HG03354 (cell line): ENCODE measurements around the gene PDSS1.

Experiments
- ATAC-seq: cut with Tn5 transposase; IDR thresholded peaks from one replicate; pipeline ENCODE4 v1.9.1; 2021; ENCODE audit warnings: mild to moderate bottlenecking; ENCODE audit not compliant: unreplicated experiment, poor library complexity, severe bottlenecking

Gene PDSS1

GRCh38 chr10:26697922-26698608 is 564 bp downstream of the PDSS1 start:
- ATAC-seq = no peak

GRCh38 chr10:26698909-26699308 is 1.4 kb downstream of the PDSS1 start:
- no peak for ATAC-seq

- ATAC-seq = no peak
Measured at GRCh38 chr10:26699631-26700030, 2.1 kb downstream of the PDSS1 start.

GRCh38 chr10:26700884-26701630 is 3.6 kb downstream of the PDSS1 start:
- no peak for ATAC-seq

- no peak for ATAC-seq
Measured at GRCh38 chr10:26703096-26703495, 5.6 kb downstream of the PDSS1 start.

- ATAC-seq = no peak
Measured at GRCh38 chr10:26703974-26704373, 6.5 kb downstream of the PDSS1 start.

- no peak for ATAC-seq
Measured at GRCh38 chr10:26706206-26706605, 8.7 kb downstream of the PDSS1 start.

GRCh38 chr10:26706936-26707335 is 9.4 kb downstream of the PDSS1 start:
- ATAC-seq = no peak

GRCh38 chr10:26711324-26711723 is 13.8 kb downstream of the PDSS1 start:
- no peak for ATAC-seq

GRCh38 chr10:26714415-26715136 is 17.1 kb downstream of the PDSS1 start:
- ATAC-seq = no peak

- no peak for ATAC-seq
Measured at GRCh38 chr10:26715137-26715487, 17.6 kb downstream of the PDSS1 start.

- ATAC-seq = no peak
Measured at GRCh38 chr10:26717476-26717875, 20.0 kb downstream of the PDSS1 start.

GRCh38 chr10:26721561-26721960 is 24.1 kb downstream of the PDSS1 start:
- ATAC-seq = no peak

GRCh38 chr10:26723016-26723415 is 25.5 kb downstream of the PDSS1 start:
- no peak for ATAC-seq

GRCh38 chr10:26725837-26726727 is 28.6 kb downstream of the PDSS1 start:
- peak; percentile 78 for ATAC-seq

GRCh38 chr10:26727005-26727404 is 29.5 kb downstream of the PDSS1 start:
- ATAC-seq = no peak

GRCh38 chr10:26728957-26729356 is 31.5 kb downstream of the PDSS1 start:
- no peak for ATAC-seq

GRCh38 chr10:26729395-26729794 is 31.9 kb downstream of the PDSS1 start:
- no peak for ATAC-seq

GRCh38 chr10:26730552-26730951 is 33.1 kb downstream of the PDSS1 start:
- ATAC-seq = no peak
